ENCODE results near the gene LTB4R2.
A peak's percentile ranks its signal among the peaks of the same experiment; 100 is the strongest.
"Not testable (repeated sequence)": the region's sequence is repeated elsewhere in the genome, so short reads cannot be mapped to it uniquely, and the experiment has no call there.

The LTB4R2 gene

GRCh38 chr14:24325041-24325530, 15.1 kb downstream of the LTB4R2 start:
- Histone ChIP-seq H3K27ac (ENCODE audit: low read depth, low read length) (no peak overlapping the region), H3K4me3 (ENCODE audit: low read depth, low read length) (no peak overlapping the region), H3K9ac (ENCODE audit: low read length) (no peak overlapping the region), H3K9me3 (ENCODE audit: control insufficient read depth, insufficient read depth, low read depth, low read length) (no peaks in the 10 kb centered on the region), H3K36me3 (ENCODE audit: control insufficient read depth, insufficient read depth, low read length) (no peaks in the 10 kb centered on the region), H3K27me3 (ENCODE audit: control insufficient read depth, insufficient read depth, low read length) (peaks cover 23% of the 10 kb centered on the region), H3K4me1 (ENCODE audit: control insufficient read depth, insufficient read depth, low read length) (0 out of 2 replicates have a peak, but pooled peaks cover 4% of the 10 kb centered on the region)

GRCh38 chr14:24325963-24326362, 16.0 kb downstream of the LTB4R2 start:
- Histone ChIP-seq H3K27me3 (ENCODE audit: control insufficient read depth, insufficient read depth, low read length) (peaks cover 30% of the 10 kb centered on the region), H3K4me3 (ENCODE audit: low read depth, low read length) (no peak overlapping the region), H3K36me3 (ENCODE audit: control insufficient read depth, insufficient read depth, low read length) (no peaks in the 10 kb centered on the region), H3K4me1 (ENCODE audit: control insufficient read depth, insufficient read depth, low read length) (0 out of 2 replicates have a peak, but pooled peaks cover 4% of the 10 kb centered on the region), H3K9me3 (ENCODE audit: control insufficient read depth, insufficient read depth, low read depth, low read length) (no peaks in the 10 kb centered on the region), H3K9ac (ENCODE audit: low read length) (no peak overlapping the region), H3K27ac (ENCODE audit: low read depth, low read length) (no peak overlapping the region)

- no peak overlapping the region for H3K27ac ChIP-seq (ENCODE audit: low read depth, low read length)
- no peaks in the 10 kb centered on the region for H3K9me3 ChIP-seq (ENCODE audit: control insufficient read depth, insufficient read depth, low read depth, low read length)
- no peak overlapping the region for H3K9ac ChIP-seq (ENCODE audit: low read length)
- H3K4me3 ChIP-seq (ENCODE audit: low read depth, low read length): no peak overlapping the region
- peaks cover 44% of the 10 kb centered on the region for H3K27me3 ChIP-seq (ENCODE audit: control insufficient read depth, insufficient read depth, low read length)
- H3K4me1 ChIP-seq (ENCODE audit: control insufficient read depth, insufficient read depth, low read length): no peaks in the 10 kb centered on the region
- no peaks in the 10 kb centered on the region for H3K36me3 ChIP-seq (ENCODE audit: control insufficient read depth, insufficient read depth, low read length)
Observed at GRCh38 chr14:24327303-24327702, 17.4 kb downstream of the LTB4R2 start.

DNA sequence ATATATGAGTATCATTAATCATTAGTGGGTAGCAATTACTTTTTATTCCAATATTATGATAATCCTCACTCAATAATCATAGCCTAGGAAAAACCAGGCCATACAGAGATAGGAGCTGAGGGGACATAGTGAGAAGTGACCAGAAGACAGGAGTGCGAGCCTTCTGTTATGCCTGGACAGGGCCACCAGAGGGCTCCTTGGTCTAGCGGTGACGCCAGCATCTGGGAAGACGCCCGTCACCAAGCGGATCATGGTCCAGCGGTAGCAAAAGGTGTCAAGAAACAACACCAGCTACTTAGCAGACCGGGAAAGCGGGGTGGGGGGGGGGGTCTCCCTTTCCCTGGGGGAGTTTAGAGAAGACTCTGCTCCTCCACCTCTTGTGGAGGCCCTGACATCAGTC, 18.0 kb downstream of the LTB4R2 start:
- peaks cover 48% of the 10 kb centered on the region for H3K27me3 ChIP-seq (ENCODE audit: control insufficient read depth, insufficient read depth, low read length)
- H3K36me3 ChIP-seq (ENCODE audit: control insufficient read depth, insufficient read depth, low read length); H3K4me3 ChIP-seq (ENCODE audit: low read depth, low read length); H3K27ac ChIP-seq (ENCODE audit: low read depth, low read length); H3K9ac ChIP-seq (ENCODE audit: low read length); H3K9me3 ChIP-seq (ENCODE audit: control insufficient read depth, insufficient read depth, low read depth, low read length); H3K4me1 ChIP-seq (ENCODE audit: control insufficient read depth, insufficient read depth, low read length): not testable (repeated sequence)

DNA sequence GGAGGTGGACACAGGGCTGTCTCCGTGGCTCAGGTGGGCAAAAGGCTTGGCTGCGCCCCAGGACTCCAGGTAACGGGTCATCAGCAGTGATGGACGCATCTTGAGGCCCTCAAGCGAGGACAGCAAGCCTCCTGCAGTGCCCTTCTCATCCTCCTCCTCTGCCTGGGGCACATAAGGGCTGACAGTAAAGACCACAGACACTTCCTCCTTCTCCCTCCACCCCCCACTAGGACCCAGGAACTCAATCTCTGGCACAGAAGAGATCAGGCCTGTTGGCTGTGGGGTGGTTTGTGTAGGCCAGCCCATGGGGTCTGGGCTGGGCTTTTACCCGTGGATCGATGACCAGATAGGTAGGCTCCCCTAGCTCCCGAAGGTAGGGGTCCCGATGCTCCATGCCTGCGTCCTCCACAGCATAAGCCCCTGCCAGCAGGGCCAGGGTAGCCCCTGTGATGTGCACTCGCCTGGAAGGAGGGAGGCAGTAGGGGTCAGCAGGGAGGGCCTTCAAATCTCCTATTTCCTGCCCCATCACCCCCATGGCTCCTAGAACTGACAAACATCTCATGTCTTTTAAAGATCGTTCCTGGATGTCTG, 19.2 kb downstream of the LTB4R2 start:
- Histone ChIP-seq H3K27me3 (ENCODE audit: control insufficient read depth, insufficient read depth, low read length) (peaks cover 56% of the 10 kb centered on the region), H3K9ac (ENCODE audit: low read length) (no peak overlapping the region), H3K36me3 (ENCODE audit: control insufficient read depth, insufficient read depth, low read length) (no peaks in the 10 kb centered on the region), H3K9me3 (ENCODE audit: control insufficient read depth, insufficient read depth, low read depth, low read length) (no peaks in the 10 kb centered on the region), H3K4me3 (ENCODE audit: low read depth, low read length) (no peak overlapping the region), H3K27ac (ENCODE audit: low read depth, low read length) (no peak overlapping the region), H3K4me1 (ENCODE audit: control insufficient read depth, insufficient read depth, low read length) (no peaks in the 10 kb centered on the region)

DNA sequence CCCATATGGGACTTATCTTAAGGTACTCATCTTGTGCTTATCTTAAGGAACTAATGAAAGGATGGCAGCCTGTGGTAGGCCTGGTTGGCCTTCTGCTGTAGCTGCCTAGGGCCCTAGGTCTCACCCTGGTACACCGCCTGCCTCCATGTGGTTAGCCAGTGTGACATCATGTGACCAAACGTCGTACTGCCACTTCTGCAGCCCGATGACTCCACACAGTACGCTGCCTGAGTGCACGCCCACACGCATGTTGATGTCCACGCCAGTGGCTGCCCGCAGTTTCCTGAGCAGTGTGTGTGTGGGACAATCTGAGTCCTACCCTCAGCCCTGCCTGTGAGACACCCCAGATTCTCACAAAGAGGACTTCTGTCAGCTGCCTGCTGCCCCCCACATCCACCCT, 19.8 kb downstream of the LTB4R2 start:
- H3K4me3 ChIP-seq (ENCODE audit: low read depth, low read length): no peak overlapping the region
- no peak overlapping the region for H3K27ac ChIP-seq (ENCODE audit: low read depth, low read length)
- H3K9me3 ChIP-seq (ENCODE audit: control insufficient read depth, insufficient read depth, low read depth, low read length): no peaks in the 10 kb centered on the region
- H3K36me3 ChIP-seq (ENCODE audit: control insufficient read depth, insufficient read depth, low read length): no peaks in the 10 kb centered on the region
- peaks cover 62% of the 10 kb centered on the region for H3K27me3 ChIP-seq (ENCODE audit: control insufficient read depth, insufficient read depth, low read length)
- no peaks in the 10 kb centered on the region for H3K4me1 ChIP-seq (ENCODE audit: control insufficient read depth, insufficient read depth, low read length)
- H3K9ac ChIP-seq (ENCODE audit: low read length): no peak overlapping the region

DNA sequence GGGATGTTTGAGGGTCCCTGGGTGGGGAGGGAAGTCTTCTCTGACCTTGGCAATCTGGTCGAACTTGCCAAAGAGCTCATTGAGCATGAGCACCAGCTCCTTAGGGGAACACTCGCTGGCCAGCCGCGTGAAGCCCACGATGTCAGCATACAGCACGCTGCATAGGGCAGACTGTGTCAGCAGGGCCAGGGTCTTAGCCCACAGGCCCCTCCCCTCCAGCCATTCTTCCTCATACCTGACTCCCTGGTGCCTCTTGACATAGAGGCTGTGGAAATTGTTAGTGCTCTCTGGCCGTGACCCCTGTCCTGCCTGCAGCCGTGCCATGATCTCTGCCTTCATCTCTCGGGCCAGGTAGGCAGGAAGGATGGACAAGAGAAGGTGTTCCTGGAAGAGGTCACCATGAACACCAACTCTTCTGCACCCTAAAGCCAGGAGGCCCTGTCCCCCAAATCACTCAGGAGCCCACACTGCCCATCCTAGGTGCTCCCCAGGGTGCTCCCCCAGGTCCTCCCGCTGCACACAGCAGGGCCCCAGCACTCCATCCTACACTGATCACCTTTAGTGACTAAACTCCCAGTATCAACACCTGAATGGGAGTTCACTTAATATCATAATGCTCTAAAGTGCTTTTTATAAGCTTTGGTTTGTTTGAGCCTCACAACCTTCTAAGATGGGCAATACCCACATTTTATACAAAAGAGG, 21.2 kb downstream of the LTB4R2 start:
- H3K4me1 ChIP-seq (ENCODE audit: control insufficient read depth, insufficient read depth, low read length): peaks cover 9% of the 10 kb centered on the region; the same call in 1 of the 2 replicates
- H3K9ac ChIP-seq (ENCODE audit: low read length): no peak overlapping the region
- no peak overlapping the region for H3K4me3 ChIP-seq (ENCODE audit: low read depth, low read length)
- no peaks in the 10 kb centered on the region for H3K36me3 ChIP-seq (ENCODE audit: control insufficient read depth, insufficient read depth, low read length)
- H3K27ac ChIP-seq (ENCODE audit: low read depth, low read length): no peak overlapping the region
- H3K9me3 ChIP-seq (ENCODE audit: control insufficient read depth, insufficient read depth, low read depth, low read length): no peaks in the 10 kb centered on the region
- peaks cover 76% of the 10 kb centered on the region for H3K27me3 ChIP-seq (ENCODE audit: control insufficient read depth, insufficient read depth, low read length)

DNA sequence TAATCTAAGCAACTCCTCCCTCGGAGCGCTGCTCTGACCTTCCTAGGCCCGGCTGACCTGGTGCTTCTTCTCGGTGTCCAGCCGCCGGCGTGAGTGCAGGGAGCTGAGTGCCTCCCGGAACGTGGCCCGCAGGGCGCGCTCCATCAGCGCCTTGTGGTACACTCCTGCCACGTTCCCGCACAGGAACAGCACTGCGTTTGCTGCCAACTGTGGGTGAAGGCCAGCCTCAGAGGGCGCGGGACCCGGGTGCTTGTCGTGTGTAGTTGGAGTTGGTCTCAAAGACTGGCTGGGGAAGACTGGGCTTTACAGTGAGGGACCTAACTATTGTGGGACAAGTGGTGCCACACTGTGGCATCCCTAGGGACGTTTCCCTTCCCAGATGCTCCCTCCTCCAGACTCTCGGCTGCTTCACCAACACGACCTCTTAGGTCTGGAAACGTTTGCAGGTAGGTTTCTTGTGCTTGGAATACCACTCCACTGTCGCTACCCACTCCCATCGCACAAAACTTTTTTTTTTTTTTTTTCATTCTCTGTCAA, 21.9 kb downstream of the LTB4R2 start:
- H3K9ac ChIP-seq (ENCODE audit: low read length): no peak overlapping the region
- peak overlapping the region; percentile 58 for H3K4me3 ChIP-seq (ENCODE audit: low read depth, low read length)
- H3K27me3 ChIP-seq (ENCODE audit: control insufficient read depth, insufficient read depth, low read length): peaks cover 82% of the 10 kb centered on the region
- peaks cover 9% of the 10 kb centered on the region; the same call in 1 of the 2 replicates for H3K4me1 ChIP-seq (ENCODE audit: control insufficient read depth, insufficient read depth, low read length)
- no peaks in the 10 kb centered on the region for H3K9me3 ChIP-seq (ENCODE audit: control insufficient read depth, insufficient read depth, low read depth, low read length)
- no peak overlapping the region for H3K27ac ChIP-seq (ENCODE audit: low read depth, low read length)
- H3K36me3 ChIP-seq (ENCODE audit: control insufficient read depth, insufficient read depth, low read length): no peaks in the 10 kb centered on the region

- Histone ChIP-seq H3K9ac (ENCODE audit: low read length) (no peak overlapping the region), H3K9me3 (ENCODE audit: control insufficient read depth, insufficient read depth, low read depth, low read length) (no peaks in the 10 kb centered on the region), H3K4me3 (ENCODE audit: low read depth, low read length) (peak overlapping the region; percentile 58), H3K27me3 (ENCODE audit: control insufficient read depth, insufficient read depth, low read length) (peaks cover 89% of the 10 kb centered on the region), H3K36me3 (ENCODE audit: control insufficient read depth, insufficient read depth, low read length) (no peaks in the 10 kb centered on the region), H3K4me1 (ENCODE audit: control insufficient read depth, insufficient read depth, low read length) (peaks cover 9% of the 10 kb centered on the region; the same call in 1 of the 2 replicates), H3K27ac (ENCODE audit: low read depth, low read length) (no peak overlapping the region)
Observed at GRCh38 chr14:24332268-24332993, 22.5 kb downstream of the LTB4R2 start.

- H3K27ac ChIP-seq (ENCODE audit: low read depth, low read length): no peak within 1 kb of the TSS
- H3K9ac ChIP-seq (ENCODE audit: low read length): peak within 1 kb of the TSS; percentile 29
- H3K4me3 ChIP-seq (ENCODE audit: low read depth, low read length): peak within 1 kb of the TSS; percentile 78
- peaks cover 13% of the 10 kb centered on the region; the same call in 1 of the 2 replicates for H3K4me1 ChIP-seq (ENCODE audit: control insufficient read depth, insufficient read depth, low read length)
- no peaks in the 10 kb centered on the region for H3K9me3 ChIP-seq (ENCODE audit: control insufficient read depth, insufficient read depth, low read depth, low read length)
- peaks cover 100% of the 10 kb centered on the region for H3K27me3 ChIP-seq (ENCODE audit: control insufficient read depth, insufficient read depth, low read length)
- H3K36me3 ChIP-seq (ENCODE audit: control insufficient read depth, insufficient read depth, low read length): no peaks in the 10 kb centered on the region
Observed at GRCh38 chr14:24334431-24335291, 24.7 kb downstream of the LTB4R2 start, which contains the start of gene ADCY4. TSS of gene ADCY4 (minus strand) at chr14:24335071. CDS start at chr14:24334652, 419 bp downstream.
